C4-2B (cell line): Measurements from ENCODE around the gene SLX4IP.

Experiments
- CTCF ChIP-seq: fragments of 450-650 bp; conservative IDR thresholded peaks from 2 replicates; pipeline ENCODE4 v1.5.1; 2017; ENCODE audit warnings: mild to moderate bottlenecking
- ZFX ChIP-seq: fragments of 450-650 bp; IDR thresholded peaks from 2 replicates; pipeline ENCODE4 v1.6.1; 2017

- TF ChIP-seq CTCF (no peak), ZFX (no peak)
These were observed 141.4 kb downstream of the SLX4IP start for GRCh38 chr20:10576411-10577090.
